Testis (tissue), 2 donors: ENCODE measurements around the gene NPAS2.

Source experiments
- POLR2A ChIP-seq: fragments of 450-650 bp; IDR thresholded peaks from one replicate; pipeline ENCODE4 v1.6.1; 2017; ENCODE audit warnings: antibody characterized with exemption, mild to moderate bottlenecking, moderate library complexity
- TF ChIP-seq, protein P1 (sequence below), 3 experiments: fragments of 450-650 bp in 2 of 3; fragments of 200-600 bp in 1 of 3; sonication (generic) in 1 of 3; IDR thresholded peaks; one replicate each; pipeline ENCODE4 v1.5.1; 2016 to 2019; ENCODE audit warnings: antibody characterized with exemption in 3 of 3, mild to moderate bottlenecking in 2 of 3, moderate library complexity in 1 of 3

- TF ChIP-seq, protein P1, sequence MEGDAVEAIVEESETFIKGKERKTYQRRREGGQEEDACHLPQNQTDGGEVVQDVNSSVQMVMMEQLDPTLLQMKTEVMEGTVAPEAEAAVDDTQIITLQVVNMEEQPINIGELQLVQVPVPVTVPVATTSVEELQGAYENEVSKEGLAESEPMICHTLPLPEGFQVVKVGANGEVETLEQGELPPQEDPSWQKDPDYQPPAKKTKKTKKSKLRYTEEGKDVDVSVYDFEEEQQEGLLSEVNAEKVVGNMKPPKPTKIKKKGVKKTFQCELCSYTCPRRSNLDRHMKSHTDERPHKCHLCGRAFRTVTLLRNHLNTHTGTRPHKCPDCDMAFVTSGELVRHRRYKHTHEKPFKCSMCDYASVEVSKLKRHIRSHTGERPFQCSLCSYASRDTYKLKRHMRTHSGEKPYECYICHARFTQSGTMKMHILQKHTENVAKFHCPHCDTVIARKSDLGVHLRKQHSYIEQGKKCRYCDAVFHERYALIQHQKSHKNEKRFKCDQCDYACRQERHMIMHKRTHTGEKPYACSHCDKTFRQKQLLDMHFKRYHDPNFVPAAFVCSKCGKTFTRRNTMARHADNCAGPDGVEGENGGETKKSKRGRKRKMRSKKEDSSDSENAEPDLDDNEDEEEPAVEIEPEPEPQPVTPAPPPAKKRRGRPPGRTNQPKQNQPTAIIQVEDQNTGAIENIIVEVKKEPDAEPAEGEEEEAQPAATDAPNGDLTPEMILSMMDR (IDR thresholded peaks at IDR 0.05), result no peak
- no peak for TF ChIP-seq POLR2A
These were observed 119.5 kb downstream of the NPAS2 start for GRCh38 chr2:100939445-100939844.
